Activated naive CD4-positive, alpha-beta T cell treated with anti-CD3 and anti-CD28 coated beads, Interleukin-2, amount 50 U/mL, for 72 hours (primary cell): ENCODE data around the gene TLE7. TPM values are rescaled to one million over a fixed set of nuclear protein-coding genes. Genes with fewer than 3 reads are reported as not detected.
A peak's percentile ranks its signal among the peaks of the same experiment; 100 is the strongest.

ENCODE experiments used
- ATAC-seq, 2 donors: fragments of 150-1000 bp; cut with Tn5 transposase; 2 replicates each; pipeline ENCODE4 v1.10.0; 2021; ENCODE audit warnings: mild to moderate bottlenecking in 2 of 2, moderate library complexity in 2 of 2
- DNase-seq, 2 donors: peaks; one replicate each; pipeline ENCODE4 v3.0.0; 2021 to 2022; ENCODE audit warnings: low spot score in 2 of 2
- H3K27ac Mint-ChIP-seq, 2 donors: one replicate each; pipeline ENCODE4 v1.8.0; 2022; ENCODE audit warnings: mild to moderate bottlenecking in 2 of 2, mixed read lengths in 2 of 2
- H3K36me3 Mint-ChIP-seq, 2 donors: one replicate each; pipeline ENCODE4 v1.8.0; 2022; ENCODE audit warnings: mixed read lengths in 2 of 2
- H3K9me3 Mint-ChIP-seq, 2 donors: one replicate each; pipeline ENCODE4 v1.8.0; 2022; ENCODE audit warnings: mixed read lengths in 2 of 2
- total RNA-seq, 2 donors: library from RNA; stranded (reverse); gene quantifications; one replicate each; pipeline ENCODE4 v1.2.3, GENCODE V29; 2022

The TLE7 gene
- total RNA-seq, 2 donors from 2014 or later: not detected

- DNase-seq: no peak
- no peaks in the 10 kb centered on the region for H3K9me3 Mint-ChIP-seq
- peak overlapping the region; percentile 68 to 89 for H3K27ac Mint-ChIP-seq
- no peak for ATAC-seq
- H3K36me3 Mint-ChIP-seq: peaks cover 16 to 19% of the 10 kb centered on the region in 2 donors
These were observed 19.1 kb upstream of the TLE7 start for GRCh38 chr16:71460941-71461340.

DNA sequence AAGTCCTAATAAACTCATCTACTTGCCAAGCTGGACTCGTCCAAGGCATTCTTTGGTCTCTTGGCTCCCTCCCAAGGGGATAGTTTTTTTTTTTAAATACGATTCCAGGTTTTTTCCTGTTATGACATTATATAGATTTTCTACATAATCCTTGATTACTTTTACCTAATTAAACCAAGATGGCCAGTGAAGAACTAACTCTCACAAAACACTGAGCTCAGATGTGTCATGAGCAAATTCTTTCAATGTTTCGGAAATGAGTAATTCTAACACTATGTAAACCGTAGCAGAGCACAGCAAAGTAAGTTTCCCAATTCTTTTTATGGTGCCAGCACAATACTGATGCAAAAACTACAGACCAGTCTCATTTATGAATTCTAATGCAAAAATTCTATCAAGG is 18.4 kb upstream of the TLE7 start:
- DNase-seq (no peak), ATAC-seq (no peak)
- peaks cover 22 to 26% of the 10 kb centered on the region in 2 donors for H3K36me3 Mint-ChIP-seq
- no peak overlapping the region for H3K27ac Mint-ChIP-seq
- H3K9me3 Mint-ChIP-seq: no peaks in the 10 kb centered on the region

DNA sequence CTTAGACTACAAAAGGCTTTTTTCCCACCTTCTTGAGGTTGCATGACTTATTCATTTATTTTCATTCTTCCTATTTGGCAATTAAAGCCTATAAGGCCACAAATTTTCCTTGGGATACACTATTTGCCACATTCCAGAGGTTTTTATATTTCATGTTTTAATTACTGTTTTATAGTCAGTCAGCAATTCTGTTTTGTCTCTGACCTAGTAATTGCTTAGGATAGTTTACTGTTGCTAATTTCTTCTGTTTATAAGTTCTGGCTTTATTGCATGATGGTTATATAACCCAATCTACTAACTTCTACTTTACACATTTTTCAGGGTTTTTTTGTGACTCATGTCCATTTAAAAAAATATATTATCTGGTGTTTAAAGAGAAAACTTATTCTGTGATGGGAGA is 17.7 kb upstream of the TLE7 start:
- Mint-ChIP-seq H3K27ac (no peak overlapping the region), H3K36me3 (peaks cover 29 to 34% of the 10 kb centered on the region in 2 donors), H3K9me3 (peaks cover 0 to 6% of the 10 kb centered on the region in 2 donors)
- DNase-seq (no peak), ATAC-seq (no peak)

GRCh38 chr16:71456801-71457200 is 14.9 kb upstream of the TLE7 start:
- Mint-ChIP-seq H3K36me3 (peaks cover 48 to 52% of the 10 kb centered on the region in 2 donors), H3K27ac (no peak overlapping the region), H3K9me3 (peaks cover 10 to 30% of the 10 kb centered on the region in 2 donors)
- DNase-seq (no peak), ATAC-seq (no peak)

DNA sequence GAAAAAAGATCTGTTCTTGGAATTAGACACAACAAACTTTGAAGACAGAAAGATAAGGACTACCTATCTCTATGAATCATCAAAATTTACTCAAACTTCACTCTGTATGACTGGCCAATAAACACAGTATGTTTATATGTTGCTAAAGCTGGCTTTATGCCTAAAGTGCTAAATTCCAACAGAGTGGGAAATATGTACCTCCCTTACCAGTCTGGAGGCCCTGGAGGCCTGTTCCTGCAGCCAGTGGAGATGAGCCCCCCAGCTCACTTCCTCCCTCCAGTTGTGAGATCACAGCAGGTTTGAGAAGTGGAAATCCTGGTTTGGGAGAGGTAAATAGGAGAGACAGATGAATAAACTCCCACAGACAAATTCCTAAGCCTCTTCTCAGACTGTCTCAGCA is 11.2 kb upstream of the TLE7 start:
- no peak for ATAC-seq
- Mint-ChIP-seq H3K27ac (no peak overlapping the region), H3K36me3 (peaks cover 86% of the 10 kb centered on the region in 2 donors), H3K9me3 (peaks cover 35 to 57% of the 10 kb centered on the region in 2 donors)
- DNase-seq: no peak

DNA sequence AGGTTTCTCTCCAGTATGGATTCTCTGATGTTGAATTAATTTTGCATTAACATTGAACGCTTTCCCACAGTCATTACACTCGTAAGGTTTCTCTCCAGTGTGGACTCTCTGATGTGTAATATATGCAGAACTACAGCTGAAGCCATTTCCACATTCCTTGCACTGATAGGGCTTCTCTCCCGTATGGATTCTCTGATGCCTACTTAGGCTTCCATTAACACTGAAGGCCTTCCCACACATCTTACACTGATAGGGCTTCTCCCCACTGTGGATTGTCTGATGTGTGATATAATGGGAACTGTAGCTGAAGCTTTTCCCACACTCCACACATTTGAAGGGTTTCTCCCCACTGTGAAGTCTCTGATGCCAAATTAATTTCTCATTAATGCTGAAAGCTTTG is 7.2 kb upstream of the TLE7 start:
- ATAC-seq (no peak), DNase-seq (no peak)
- Mint-ChIP-seq H3K36me3 (peaks cover 69 to 86% of the 10 kb centered on the region in 2 donors), H3K9me3 (peaks cover 42 to 59% of the 10 kb centered on the region in 2 donors), H3K27ac (no peak overlapping the region)

GRCh38 chr16:71448274-71448866 is 6.5 kb upstream of the TLE7 start:
- ATAC-seq: no peak
- no peak overlapping the region for H3K27ac Mint-ChIP-seq
- no peak for DNase-seq
- peaks cover 63 to 85% of the 10 kb centered on the region in 2 donors for H3K36me3 Mint-ChIP-seq
- peaks cover 46 to 61% of the 10 kb centered on the region in 2 donors for H3K9me3 Mint-ChIP-seq

GRCh38 chr16:71443714-71444113 is 1.9 kb upstream of the TLE7 start:
- Mint-ChIP-seq H3K9me3 (peaks cover 18 to 24% of the 10 kb centered on the region in 2 donors), H3K27ac (no peak overlapping the region), H3K36me3 (peaks cover 17 to 38% of the 10 kb centered on the region in 2 donors)
- DNase-seq (no peak), ATAC-seq (no peak)

GRCh38 chr16:71441348-71442050 is 355 bp downstream of the TLE7 start:
- DNase-seq (peak in 1 of 2 donors; percentile 61), ATAC-seq (peak; percentile 50 to 64)
- peaks cover 6 to 22% of the 10 kb centered on the region in 2 donors for H3K36me3 Mint-ChIP-seq
- H3K27ac Mint-ChIP-seq: no peak overlapping the region
- H3K9me3 Mint-ChIP-seq: peaks cover 10% of the 10 kb centered on the region in 2 donors

DNA sequence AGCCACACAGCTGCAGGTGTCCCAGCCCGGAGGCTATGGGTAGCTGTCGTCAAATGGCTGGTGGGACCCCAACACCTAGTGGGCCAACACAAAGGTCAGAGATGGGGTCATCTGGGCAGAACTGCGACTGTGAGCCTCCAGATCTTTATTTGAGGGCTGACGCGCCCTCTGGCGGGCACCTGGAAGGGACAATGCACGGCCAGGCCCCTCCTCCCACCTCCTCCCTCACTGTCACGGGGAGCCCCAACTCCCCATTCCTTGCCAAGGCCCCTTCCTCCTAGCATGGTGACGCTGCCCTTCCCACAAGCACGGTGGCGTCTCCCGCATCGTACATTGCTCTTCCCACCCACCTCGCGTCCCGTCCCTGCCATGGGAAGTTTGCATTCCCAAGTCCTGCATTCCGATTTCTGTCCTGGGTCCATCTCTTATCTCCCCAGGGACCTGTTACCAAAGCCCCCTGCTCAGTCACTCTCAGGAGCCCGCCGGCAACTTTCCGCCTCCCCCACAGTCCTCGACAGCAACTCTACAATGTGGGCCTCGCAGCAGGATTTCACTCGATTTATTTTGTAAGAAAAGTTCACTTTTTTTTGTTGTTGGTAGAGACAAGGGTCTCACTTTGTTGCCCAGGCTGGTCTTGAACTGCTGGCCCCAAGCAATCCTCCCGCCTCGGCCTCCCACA is 1.0 kb downstream of the TLE7 start:
- ATAC-seq (peak in 1 of 2 donors; percentile 54), DNase-seq (no peak)
- peaks cover 3 to 19% of the 10 kb centered on the region in 2 donors for H3K36me3 Mint-ChIP-seq
- H3K27ac Mint-ChIP-seq: no peak overlapping the region
- peaks cover 8% of the 10 kb centered on the region in 2 donors for H3K9me3 Mint-ChIP-seq

DNA sequence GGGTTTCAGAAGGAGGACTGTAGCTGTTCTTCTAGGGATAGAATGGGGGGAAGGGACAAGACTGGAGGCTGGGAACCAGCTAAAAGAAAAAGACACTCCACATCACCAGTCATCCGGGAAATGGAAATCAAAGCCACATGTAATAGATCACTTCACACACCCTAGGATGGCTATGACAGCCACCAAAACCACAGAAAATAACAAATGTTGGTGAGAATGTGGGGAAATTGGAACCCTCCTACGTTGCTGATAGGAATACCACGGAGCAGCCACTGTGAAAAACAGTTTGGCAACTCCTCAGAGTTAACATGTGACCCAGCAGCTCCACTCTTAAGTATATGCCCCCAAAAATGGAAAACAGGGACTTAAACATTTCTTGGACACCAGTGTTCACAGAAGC is 2.3 kb downstream of the TLE7 start:
- no peak for DNase-seq
- ATAC-seq: peak in 1 of 2 donors; percentile 42
- Mint-ChIP-seq H3K36me3 (peaks cover 0 to 10% of the 10 kb centered on the region in 2 donors), H3K27ac (no peak overlapping the region), H3K9me3 (peaks cover 6% of the 10 kb centered on the region in 2 donors)

GRCh38 chr16:71436473-71436872 is 5.4 kb downstream of the TLE7 start:
- H3K27ac Mint-ChIP-seq: no peak overlapping the region
- H3K9me3 Mint-ChIP-seq: no peaks in the 10 kb centered on the region
- no peak for DNase-seq
- no peak for ATAC-seq
- no peaks in the 10 kb centered on the region for H3K36me3 Mint-ChIP-seq

- no peaks in the 10 kb centered on the region for H3K36me3 Mint-ChIP-seq
- no peaks in the 10 kb centered on the region for H3K9me3 Mint-ChIP-seq
- DNase-seq: no peak
- no peak overlapping the region for H3K27ac Mint-ChIP-seq
- ATAC-seq: no peak
These were observed 8.9 kb downstream of the TLE7 start for GRCh38 chr16:71432906-71433305.

- Mint-ChIP-seq H3K36me3 (no peaks in the 10 kb centered on the region), H3K27ac (peak overlapping the region in 1 of 2 donors; percentile 14), H3K9me3 (no peaks in the 10 kb centered on the region)
- DNase-seq: no peak
- no peak for ATAC-seq
These were observed 9.9 kb downstream of the TLE7 start for GRCh38 chr16:71431991-71432390.

GRCh38 chr16:71431176-71431575 is 10.7 kb downstream of the TLE7 start:
- H3K27ac Mint-ChIP-seq: no peak overlapping the region
- DNase-seq: no peak
- no peaks in the 10 kb centered on the region for H3K36me3 Mint-ChIP-seq
- no peak for ATAC-seq
- H3K9me3 Mint-ChIP-seq: no peaks in the 10 kb centered on the region

GRCh38 chr16:71430744-71431143 is 11.1 kb downstream of the TLE7 start:
- DNase-seq (no peak), ATAC-seq (no peak)
- Mint-ChIP-seq H3K9me3 (no peaks in the 10 kb centered on the region), H3K27ac (no peak overlapping the region), H3K36me3 (no peaks in the 10 kb centered on the region)

- DNase-seq: no peak
- no peak for ATAC-seq
- Mint-ChIP-seq H3K36me3 (no peaks in the 10 kb centered on the region), H3K27ac (no peak overlapping the region), H3K9me3 (no peaks in the 10 kb centered on the region)
These were observed 12.3 kb downstream of the TLE7 start for GRCh38 chr16:71429581-71429980.
